IMR-90 (cell line): Measurements from ENCODE around the gene NOBOX.

Source experiments
- BHLHE40 ChIP-seq: fragments of 150-350 bp; IDR thresholded peaks from 2 replicates; pipeline ENCODE4 v1.6.1; 2016; ENCODE audit warnings: mild to moderate bottlenecking, low read depth, low read length
- CEBPB ChIP-seq: IDR thresholded peaks from 2 replicates; pipeline ENCODE4 v1.6.1; 2012; ENCODE audit warnings: low read depth, low read length, improper control_type of control experiment
- CTCF ChIP-seq: conservative IDR thresholded peaks from 2 replicates; pipeline ENCODE4 v1.5.1; 2012; ENCODE audit warnings: mild to moderate bottlenecking, low read depth, low read length, improper control_type of control experiment
- NFE2L2 ChIP-seq: fragments of 150-350 bp; IDR thresholded peaks from 2 replicates; pipeline ENCODE4 v1.6.1; 2016; ENCODE audit warnings: low read depth, mild to moderate bottlenecking, low read length
- POLR2A ChIP-seq: IDR thresholded peaks from 2 replicates; pipeline ENCODE4 v1.6.1; 2012; ENCODE audit warnings: mild to moderate bottlenecking, low read depth, low read length
- SMC3 ChIP-seq: fragments of 150-350 bp; IDR thresholded peaks from 2 replicates; pipeline ENCODE4 v1.6.1; 2016; ENCODE audit warnings: low read depth, mild to moderate bottlenecking, antibody characterized with exemption, low read length, moderate library complexity

- TF ChIP-seq CTCF (no peak), NFE2L2 (no peak), CEBPB (no peak), SMC3 (no peak), POLR2A (no peak), BHLHE40 (no peak)
Measured at GRCh38 chr7:144391014-144391413, 12.5 kb downstream of the NOBOX start.
